Liver (tissue), 9 donors: Measurements from ENCODE around the gene LMBR1L. TPM values are rescaled to one million over a fixed set of nuclear protein-coding genes. Genes with fewer than 3 reads are reported as not detected.

Experiments
- DNase-seq: peaks from one replicate; pipeline ENCODE4 v3.0.0-alpha.2; 2017; ENCODE audit warnings: low spot score
- H3K27ac ChIP-seq, 2 donors: one replicate each; pipeline ENCODE4 v1.7.0; 2013; ENCODE audit warnings: inconsistent platforms in 2 of 2, low read length in 2 of 2, control low read depth in 1 of 2, low read depth in 1 of 2, mild to moderate bottlenecking in 1 of 2
- H3K27me3 ChIP-seq, 4 donors: one replicate each; pipeline versions ENCODE4 v1.6.1 to v1.7.0; 2013; ENCODE audit warnings: low read length in 3 of 4, inconsistent platforms in 1 of 4, mild to moderate bottlenecking in 1 of 4, moderate library complexity in 1 of 4; ENCODE audit not compliant: control insufficient read depth in 4 of 4, insufficient read depth in 4 of 4
- H3K36me3 ChIP-seq, 4 donors: one replicate each; pipeline versions ENCODE4 v1.6.1 to v1.7.0; 2013; ENCODE audit warnings: low read length in 3 of 4, mild to moderate bottlenecking in 3 of 4, low read depth in 1 of 4, moderate library complexity in 1 of 4; ENCODE audit not compliant: control insufficient read depth in 4 of 4, insufficient read depth in 3 of 4
- H3K4me1 ChIP-seq, 4 donors: one replicate each; pipeline versions ENCODE4 v1.6.1 to v1.7.0; 2013; ENCODE audit warnings: low read length in 3 of 4, mild to moderate bottlenecking in 3 of 4, moderate library complexity in 1 of 4; ENCODE audit not compliant: control insufficient read depth in 4 of 4, insufficient read depth in 4 of 4
- H3K4me3 ChIP-seq, 3 donors: one replicate each; pipeline versions ENCODE4 v1.6.1 to v1.7.0; 2013; ENCODE audit warnings: low read length in 3 of 3, control low read depth in 1 of 3, low read depth in 1 of 3, mild to moderate bottlenecking in 1 of 3
- H3K9ac ChIP-seq, 2 donors: one replicate each; pipeline ENCODE4 v1.7.0; 2013; ENCODE audit warnings: low read length in 2 of 2, mild to moderate bottlenecking in 2 of 2, moderate library complexity in 2 of 2, control low read depth in 1 of 2, low read depth in 1 of 2
- H3K9me3 ChIP-seq, 4 donors: one replicate each; pipeline versions ENCODE4 v1.6.1 to v1.7.0; 2013; ENCODE audit warnings: low read length in 3 of 4; ENCODE audit not compliant: control insufficient read depth in 4 of 4
- ATF3 ChIP-seq: IDR thresholded peaks from 2 replicates; pipeline ENCODE4 v1.6.1; 2016; ENCODE audit warnings: antibody characterized with exemption
- CTCF ChIP-seq: fragments of 150-350 bp; IDR thresholded peaks from 2 replicates; pipeline ENCODE4 v1.5.1; 2017; ENCODE audit warnings: improper control_type of control experiment, low read depth, low read length; ENCODE audit not compliant: missing input control
- EGR1 ChIP-seq, 2 donors: IDR thresholded peaks; 2 replicates each; pipeline ENCODE4 v1.6.1; 2016 to 2018; ENCODE audit warnings: antibody characterized with exemption in 2 of 2, low read depth in 2 of 2
- FOXA1 ChIP-seq: IDR thresholded peaks from 2 replicates; pipeline ENCODE4 v1.6.1; 2016; ENCODE audit warnings: antibody characterized with exemption
- FOXA2 ChIP-seq: IDR thresholded peaks from 2 replicates; pipeline ENCODE4 v1.6.1; 2016; ENCODE audit warnings: antibody characterized with exemption
- GABPA ChIP-seq, 2 donors: IDR thresholded peaks in 1 of 2; conservative IDR thresholded peaks in 1 of 2; 2 replicates each; pipeline ENCODE4 v1.6.1; 2016; ENCODE audit warnings: antibody characterized with exemption in 2 of 2, mild to moderate bottlenecking in 1 of 2, moderate library complexity in 1 of 2
- HNF4A ChIP-seq, 2 donors: conservative IDR thresholded peaks; 2 replicates each; pipeline ENCODE4 v1.6.1; 2016; ENCODE audit warnings: antibody characterized with exemption in 2 of 2, mild to moderate bottlenecking in 2 of 2
- HNF4G ChIP-seq: IDR thresholded peaks from 2 replicates; pipeline ENCODE4 v1.6.1; 2016; ENCODE audit warnings: antibody characterized with exemption
- JUND ChIP-seq, 2 donors: IDR thresholded peaks; 2 replicates each; pipeline ENCODE4 v1.6.1; 2016; ENCODE audit warnings: antibody characterized with exemption in 2 of 2
- MAX ChIP-seq: IDR thresholded peaks from 2 replicates; pipeline ENCODE4 v1.6.1; 2016; ENCODE audit warnings: antibody characterized with exemption
- NR2F2 ChIP-seq: IDR thresholded peaks from 2 replicates; pipeline ENCODE4 v1.6.1; 2016; ENCODE audit warnings: antibody characterized with exemption
- RAD21 ChIP-seq, 2 donors: IDR thresholded peaks; 2 replicates each; pipeline ENCODE4 v1.6.1; 2016; ENCODE audit warnings: antibody characterized with exemption in 2 of 2, mild to moderate bottlenecking in 2 of 2
- REST ChIP-seq: IDR thresholded peaks from 2 replicates; pipeline ENCODE4 v1.6.1; 2016; ENCODE audit warnings: antibody characterized with exemption, mild to moderate bottlenecking
- RXRA ChIP-seq, 2 donors: IDR thresholded peaks; 2 replicates each; pipeline ENCODE4 v1.6.1; 2017 to 2018; ENCODE audit warnings: antibody characterized with exemption in 2 of 2, mild to moderate bottlenecking in 1 of 2
- SP1 ChIP-seq: IDR thresholded peaks from 2 replicates; pipeline ENCODE4 v1.6.1; 2018; ENCODE audit warnings: antibody characterized with exemption, mild to moderate bottlenecking
- TAF1 ChIP-seq: conservative IDR thresholded peaks from 2 replicates; pipeline ENCODE4 v1.6.1; 2016; ENCODE audit warnings: antibody characterized with exemption, mild to moderate bottlenecking
- YY1 ChIP-seq: IDR thresholded peaks from 2 replicates; pipeline ENCODE4 v1.6.1; 2016; ENCODE audit warnings: antibody characterized with exemption, mild to moderate bottlenecking
- ZBTB33 ChIP-seq: IDR thresholded peaks from 2 replicates; pipeline ENCODE4 v1.6.1; 2016; ENCODE audit warnings: antibody characterized with exemption
- WGBS: extraction: QIAGEN DNeasy Blood & Tissue Kit; methylation state at CpG from one replicate; pipeline ENCODE4 v1.1.7; 2013; 5-methylcytosine and 5-hydroxymethylcytosine counted together
- polyA plus RNA-seq, 2 donors: library from polyadenylated mRNA; stranded (reverse) in 1 of 2; unstranded in 1 of 2; fragments of 200-250 nt in 1 of 2; fragments of >200 nt in 1 of 2; fragmentation: Nextera tagmentation in 1 of 2; extraction: Ambion mirVana in 1 of 2; gene quantifications; one replicate each; pipeline versions ENCODE4 v1.2.1 to v1.2.3, GENCODE V29; 2013 to 2015
- total RNA-seq, 2 donors: library from RNA; depleted of rRNA; stranded (reverse); fragments of >200 nt; gene quantifications; one replicate each; pipeline ENCODE4 v1.2.3, GENCODE V29; 2014
- donor health status: healthy.
- donor health status: healthy.
- donor health status: healthy.
- donor health status: healthy.
- donor health status: healthy.

Gene LMBR1L
- total and polyA plus RNA-seq, 4 donors: 9.3 to 23.7 (median 11.8) TPM

GRCh38 chr12:49138587-49138986, 27.9 kb upstream of the LMBR1L start:
- TF ChIP-seq YY1: no peak
- TF ChIP-seq ATF3: no peak
- TF ChIP-seq CTCF: no peak
- TF ChIP-seq GABPA (IDR thresholded peaks at IDR 0.05 in 1 of 2, conservative IDR thresholded peaks at IDR 0.05 in 1 of 2): no peak
- TF ChIP-seq TAF1: no peak
- TF ChIP-seq FOXA1: no peak
- TF ChIP-seq FOXA2: no peak
- TF ChIP-seq NR2F2: no peak
- no peak for TF ChIP-seq MAX
- TF ChIP-seq HNF4A (conservative IDR thresholded peaks at IDR 0.05): no peak
- no peak for TF ChIP-seq RAD21 (IDR thresholded peaks at IDR 0.05)
- no peak for TF ChIP-seq JUND (IDR thresholded peaks at IDR 0.05)
- no peak for TF ChIP-seq HNF4G
- TF ChIP-seq REST: no peak
- H3K4me1 ChIP-seq: no peaks in the 10 kb centered on the region
- DNase-seq: no peak
- no peaks in the 10 kb centered on the region for H3K9me3 ChIP-seq
- H3K36me3 ChIP-seq: no peaks in the 10 kb centered on the region
- no peak overlapping the region for H3K9ac ChIP-seq
- WGBS: 58% methylated on average over 2 of the region's 2 CpGs
- H3K4me3 ChIP-seq: no peak overlapping the region
- H3K27me3 ChIP-seq: no peaks in the 10 kb centered on the region
- no peak overlapping the region for H3K27ac ChIP-seq

- H3K36me3 ChIP-seq: no peaks in the 10 kb centered on the region
- no peak overlapping the region for H3K9ac ChIP-seq
- TF ChIP-seq NR2F2 (no peak), ZBTB33 (no peak), YY1 (no peak), SP1 (no peak), MAX (no peak), RAD21 (IDR thresholded peaks at IDR 0.05) (no peak), FOXA1 (no peak), HNF4G (no peak), GABPA (IDR thresholded peaks at IDR 0.05 in 1 of 2, conservative IDR thresholded peaks at IDR 0.05 in 1 of 2) (no peak), EGR1 (IDR thresholded peaks at IDR 0.05; ENCODE audit: low read depth in 2 of 2) (no peak), JUND (IDR thresholded peaks at IDR 0.05) (no peak), TAF1 (no peak), CTCF (no peak), RXRA (IDR thresholded peaks at IDR 0.05) (no peak), FOXA2 (no peak), REST (no peak)
- H3K4me1 ChIP-seq: no peaks in the 10 kb centered on the region
- no peaks in the 10 kb centered on the region for H3K9me3 ChIP-seq
- no peaks in the 10 kb centered on the region for H3K27me3 ChIP-seq
- no peak for DNase-seq
- H3K4me3 ChIP-seq: no peak overlapping the region
- H3K27ac ChIP-seq: no peak overlapping the region
- WGBS: 94% methylated on average over 1 of the region's 1 CpG
Observed at GRCh38 chr12:49137476-49137875, 26.8 kb upstream of the LMBR1L start.
